H1 (cell line): Measurements from ENCODE around the gene EGFR. TPM values are rescaled to one million over a fixed set of nuclear protein-coding genes. Genes with fewer than 3 reads are reported as not detected.

ENCODE experiments used
- CTCF ChIA-PET: fragments of 300-600 bp; sonication (Branson Sonifier 250); formaldehyde crosslinking; loops from one replicate; lab custom pipeline; 2021; ENCODE audit not compliant: partially characterized antibody; lab: Charles Lee
- POLR2A ChIA-PET: fragments of 300-600 bp; sonication (Branson Sonifier 250); formaldehyde crosslinking; loops from one replicate; lab custom pipeline; 2021; ENCODE audit warnings: inconsistent platforms; ENCODE audit not compliant: partially characterized antibody; lab: Charles Lee
- DNase-seq, 2 experiments: peaks; one replicate each; pipeline versions ENCODE4 v3.0.0 to v3.0.0-alpha.2; 2010 to 2022; ENCODE audit warnings: low spot score in 2 of 2, low read depth in 1 of 2, mixed read lengths in 1 of 2
- FAIRE-seq: peaks from 2 replicates; lab custom pipeline; 2011; peaks lifted over from hg19 to GRCh38; lab: Jason Lieb, UNC
- H2AFZ ChIP-seq: 2 replicates; pipeline ENCODE4 v1.8.1; 2012; ENCODE audit warnings: low read length, inconsistent platforms
- H2AK5ac ChIP-seq: 2 replicates; pipeline ENCODE4 v1.6.1; 2013; ENCODE audit warnings: low read depth, low read length
- H2BK120ac ChIP-seq: replicated peaks from 2 replicates; pipeline ENCODE3; 2013; ENCODE audit warnings: low read depth, low read length, inconsistent platforms
- H2BK12ac ChIP-seq: 2 replicates; pipeline ENCODE4 v1.6.1; 2013; ENCODE audit warnings: low read depth, low read length
- H2BK15ac ChIP-seq: 2 replicates; pipeline ENCODE4 v1.6.1; 2013; ENCODE audit warnings: low read length
- H2BK20ac ChIP-seq: 2 replicates; pipeline ENCODE4 v1.6.1; 2013; ENCODE audit warnings: low read length
- H2BK5ac ChIP-seq: 2 replicates; pipeline ENCODE4 v1.6.1; 2013; ENCODE audit warnings: low read depth, low read length
- H3K14ac ChIP-seq: 2 replicates; pipeline ENCODE4 v1.6.1; 2013; ENCODE audit warnings: inconsistent platforms; ENCODE audit not compliant: insufficient read length
- H3K18ac ChIP-seq: 2 replicates; pipeline ENCODE4 v1.6.1; 2013; ENCODE audit warnings: low read length; ENCODE audit errors: extremely low read depth
- H3K23ac ChIP-seq: 2 replicates; pipeline ENCODE4 v1.6.1; 2013; ENCODE audit warnings: inconsistent platforms; ENCODE audit not compliant: insufficient read length
- H3K23me2 ChIP-seq: 2 replicates; pipeline ENCODE4 v1.6.1; 2013; ENCODE audit warnings: low read depth, low read length
- H3K27ac ChIP-seq: 2 replicates; pipeline ENCODE4 v1.6.1; 2011; ENCODE audit warnings: low read depth, low read length, inconsistent platforms
- H3K27me3 ChIP-seq, 4 experiments: replicated peaks in 1 of 4; 1 replicate in 1 of 4; 2 replicates in 3 of 4; pipeline versions ENCODE4 v1.6.1 to v1.8.1; 2011 to 2013; ENCODE audit warnings: low read length in 3 of 4, mild to moderate bottlenecking in 3 of 4, inconsistent platforms in 2 of 4, mixed read lengths in 2 of 4, moderate library complexity in 1 of 4; ENCODE audit not compliant: control insufficient read depth in 3 of 4, insufficient read depth in 3 of 4; ENCODE audit errors: extremely low read depth in 1 of 4
- H3K36me3 ChIP-seq, 4 experiments: 2 replicates each; pipeline versions ENCODE4 v1.6.1 to v1.8.1; 2011 to 2013; ENCODE audit warnings: mild to moderate bottlenecking in 4 of 4, low read length in 3 of 4, moderate library complexity in 2 of 4, control low read depth in 1 of 4, inconsistent platforms in 1 of 4; ENCODE audit not compliant: insufficient read depth in 4 of 4, control insufficient read depth in 2 of 4
- H3K4ac ChIP-seq: replicated peaks from 2 replicates; pipeline ENCODE3; 2013; ENCODE audit warnings: low read length, low read depth, mixed read lengths, inconsistent platforms; ENCODE audit not compliant: insufficient read length
- H3K4me1 ChIP-seq, 4 experiments: replicated peaks in 1 of 4; 1 replicate in 1 of 4; 2 replicates in 3 of 4; pipeline versions ENCODE4 v1.6.1 to v1.8.1; 2011 to 2013; ENCODE audit warnings: low read length in 3 of 4, inconsistent platforms in 2 of 4, mixed read lengths in 1 of 4; ENCODE audit not compliant: insufficient read depth in 4 of 4, control insufficient read depth in 3 of 4
- H3K4me2 ChIP-seq, 2 experiments: 2 replicates each; pipeline versions ENCODE4 v1.6.1 to v1.8.1; 2011 to 2013; ENCODE audit warnings: low read depth in 2 of 2, low read length in 2 of 2, control low read depth in 1 of 2, inconsistent platforms in 1 of 2, mild to moderate bottlenecking in 1 of 2; ENCODE audit not compliant: insufficient read depth in 1 of 2
- H3K4me3 ChIP-seq, 4 experiments: fragments of 200-600, 300-600 bp in 1 of 4; sonication (generic), shearing (Covaris generic), sonication (Bioruptor Twin) in 1 of 4; 2 replicates each; pipeline versions ENCODE4 v1.5.1 to v1.8.1; 2011 to 2016; ENCODE audit warnings: low read length in 4 of 4, low read depth in 3 of 4, control low read depth in 2 of 4, inconsistent platforms in 2 of 4, mild to moderate bottlenecking in 2 of 4, mixed read lengths in 1 of 4, moderate library complexity in 1 of 4; ENCODE audit not compliant: insufficient read depth in 2 of 4; ENCODE audit errors: extremely low read depth in 1 of 4
- H3K56ac ChIP-seq: replicated peaks from 2 replicates; pipeline ENCODE3; 2013; ENCODE audit warnings: low read depth, mild to moderate bottlenecking, mixed read lengths, low read length, inconsistent platforms; ENCODE audit not compliant: insufficient read length
- H3K79me1 ChIP-seq: 2 replicates; pipeline ENCODE4 v1.6.1; 2013; ENCODE audit warnings: low read depth, low read length, control low read depth
- H3K79me2 ChIP-seq, 2 experiments: 2 replicates each; pipeline versions ENCODE4 v1.6.1 to v1.8.1; 2012 to 2013; ENCODE audit warnings: low read length in 2 of 2, mild to moderate bottlenecking in 2 of 2, inconsistent platforms in 1 of 2; ENCODE audit not compliant: insufficient read depth in 2 of 2, control insufficient read depth in 1 of 2
- H3K9ac ChIP-seq, 4 experiments: replicated peaks in 1 of 4; 1 replicate in 1 of 4; 2 replicates in 3 of 4; pipeline versions ENCODE4 v1.6.1 to v1.8.1; 2011 to 2013; ENCODE audit warnings: low read depth in 3 of 4, low read length in 3 of 4, control low read depth in 2 of 4, mild to moderate bottlenecking in 2 of 4, moderate library complexity in 2 of 4, inconsistent platforms in 1 of 4; ENCODE audit errors: extremely low read depth in 1 of 4
- H3K9me3 ChIP-seq, 2 experiments: 2 replicates each; pipeline versions ENCODE4 v1.6.1 to v1.8.1; 2012 to 2013; ENCODE audit warnings: mild to moderate bottlenecking in 2 of 2, moderate library complexity in 2 of 2, control low read depth in 1 of 2, inconsistent platforms in 1 of 2, low read depth in 1 of 2, low read length in 1 of 2, mixed read lengths in 1 of 2; ENCODE audit not compliant: insufficient read depth in 2 of 2
- H4K20me1 ChIP-seq, 2 experiments: replicated peaks in 1 of 2; 2 replicates each; pipeline versions ENCODE3 to v1.8.1; 2011 to 2013; ENCODE audit warnings: inconsistent platforms in 2 of 2, low read length in 2 of 2, mild to moderate bottlenecking in 1 of 2; ENCODE audit not compliant: insufficient read depth in 2 of 2, control insufficient read depth in 1 of 2
- H4K5ac ChIP-seq: 2 replicates; pipeline ENCODE4 v1.6.1; 2013; ENCODE audit warnings: low read length, low read depth, mixed read lengths, inconsistent platforms; ENCODE audit not compliant: insufficient read length
- H4K8ac ChIP-seq: 2 replicates; pipeline ENCODE4 v1.8.0; 2013; ENCODE audit warnings: mild to moderate bottlenecking, moderate library complexity, low read length, inconsistent platforms; ENCODE audit not compliant: insufficient read depth; ENCODE audit errors: extremely low read depth
- H4K91ac ChIP-seq: replicated peaks from 2 replicates; pipeline ENCODE3; 2013; ENCODE audit warnings: low read length, mixed read lengths, inconsistent platforms; ENCODE audit not compliant: insufficient read length
- CBX8 ChIP-seq: fragments of 300-800, 300-1000 bp; sonication (generic); IDR thresholded peaks from 2 replicates; pipeline ENCODE4 v1.7.1; 2016; ENCODE audit warnings: low read depth, low read length, borderline replicate concordance
- GABPA ChIP-seq: IDR thresholded peaks from 2 replicates; pipeline ENCODE4 v1.6.1; 2011; ENCODE audit warnings: mild to moderate bottlenecking, low read length, moderate library complexity, borderline replicate concordance; ENCODE audit not compliant: insufficient read depth
- JUN ChIP-seq: IDR thresholded peaks from 2 replicates; pipeline ENCODE4 v1.6.1; 2011; ENCODE audit warnings: low read depth, mild to moderate bottlenecking, improper control_type of control experiment, low read length
- RFX5 ChIP-seq: IDR thresholded peaks from 2 replicates; pipeline ENCODE4 v1.6.1; 2011; ENCODE audit warnings: low read depth, low read length, improper control_type of control experiment, borderline replicate concordance
- WGBS, 2 experiments: shearing (Covaris generic) in 1 of 2; methylation state at CpG; one replicate each; pipeline versions ENCODE4 v1.1.6 to v1.1.7; 2013 to 2015; ENCODE audit warnings: low lambda C conversion rate in 2 of 2, mixed read lengths in 2 of 2, inconsistent platforms in 1 of 2, low coverage in 1 of 2, missing lambda C conversion rate in 1 of 2; ENCODE audit not compliant: insufficient replicate concordance in 2 of 2, insufficient coverage in 1 of 2, insufficient read length in 1 of 2; ENCODE audit errors: extremely low coverage in 1 of 2, missing lambda C conversion rate in 1 of 2; 5-methylcytosine and 5-hydroxymethylcytosine counted together
- polyA plus RNA-seq, 7 experiments: library from polyadenylated mRNA; depleted of rRNA in 3 of 7; stranded (reverse) in 5 of 7; unstranded in 2 of 7; fragments of >200 nt in 5 of 7; fragments of 200-250 nt in 2 of 7; gene quantifications; 1 replicate in 5 of 7; 2 replicates in 1 of 7; 4 replicates in 1 of 7; pipeline versions ENCODE4 v1.2.1 to v1.2.3, GENCODE V29; 2011 to 2013; ENCODE audit warnings: missing spikeins in 2 of 7, mixed read lengths in 2 of 7
- total RNA-seq: library from RNA; stranded (reverse); fragmentation: NEBNext Ultra II Directional; extraction: Animal tissue kit (Norgen Biotek cat#: 25700); gene quantifications from 2 replicates; pipeline ENCODE4 v1.2.1, GENCODE V29; 2021

The EGFR gene
- total and polyA plus RNA-seq, 2 of the 8 experiments (the other 6 are each of a cell fraction or from before 2014, with no cell fraction given): 1.9 to 5.8 TPM

- H2BK5ac ChIP-seq: no peak overlapping the region
- H3K18ac ChIP-seq: no peak overlapping the region
- H3K79me1 ChIP-seq: no peaks in the 10 kb centered on the region
- no peak overlapping the region for H2AFZ ChIP-seq
- no peak overlapping the region for H2BK20ac ChIP-seq
- H3K36me3 ChIP-seq: no peaks in the 10 kb centered on the region
- CTCF ChIA-PET: interaction anchor here (1.1 kb wide), 1 partner anchor 214 kb away, joined by 3 read pairs; no protein-coding TSS in a partner anchor
- H3K4me2 ChIP-seq: no peak overlapping the region
- no peak overlapping the region for H3K9ac ChIP-seq
- no peak overlapping the region for H3K27ac ChIP-seq
- no peaks in the 10 kb centered on the region for H3K79me2 ChIP-seq
- H4K20me1 ChIP-seq: no peaks in the 10 kb centered on the region
- 90% methylated on average over 1 of the region's 1 CpG; no CpG with 5 or more reads in 1 of the 2 experiments for WGBS, 2 experiments
- H2BK15ac ChIP-seq: no peak overlapping the region
- no peaks in the 10 kb centered on the region for H3K4me1 ChIP-seq
- H3K14ac ChIP-seq: no peak overlapping the region
- no peak for TF ChIP-seq RFX5
- no peak for TF ChIP-seq JUN
- TF ChIP-seq GABPA: no peak
- TF ChIP-seq CBX8: no peak
- peaks cover 0 to 1% (median 0%) of the 10 kb centered on the region in 4 experiments; a peak in 1 of 7 replicates for H3K27me3 ChIP-seq
- H3K23me2 ChIP-seq: no peaks in the 10 kb centered on the region
- H3K56ac ChIP-seq: no peak overlapping the region
- H3K9me3 ChIP-seq: no peaks in the 10 kb centered on the region
- DNase-seq (no peak), FAIRE-seq (no peak)
- H4K91ac ChIP-seq: no peak overlapping the region
- H4K5ac ChIP-seq: no peak overlapping the region
- no peak overlapping the region for H3K4me3 ChIP-seq
- no peak overlapping the region for H4K8ac ChIP-seq
- H2AK5ac ChIP-seq: no peak overlapping the region
- H3K23ac ChIP-seq: no peak overlapping the region
- no peak overlapping the region for H2BK120ac ChIP-seq
- no peak overlapping the region for H3K4ac ChIP-seq
- H2BK12ac ChIP-seq: no peak overlapping the region
- POLR2A ChIA-PET: no interaction called here
Observed at GRCh38 chr7:54987772-54988171, 31.0 kb upstream of the EGFR start.
